HG02938 (cell line): ENCODE results near the gene GOT1.

Experiments used
- ATAC-seq: cut with Tn5 transposase; IDR thresholded peaks from one replicate; pipeline ENCODE4 v1.9.1; 2021; ENCODE audit warnings: mild to moderate bottlenecking, moderate library complexity; ENCODE audit not compliant: unreplicated experiment

GOT1 gene

GRCh38 chr10:99430451-99431189 lies at the start of gene GOT1:
TSS of gene GOT1 (minus strand) at chr10:99430624. CDS start at chr10:99430565, 59 bp downstream.
- peak; percentile 96 for ATAC-seq

- no peak for ATAC-seq
Measured at GRCh38 chr10:99470327-99470726, 39.9 kb upstream of the GOT1 start.

GRCh38 chr10:99467236-99467999 lies 37.0 kb upstream of the GOT1 start:
- ATAC-seq, result no peak

- no peak for ATAC-seq
Measured at GRCh38 chr10:99466632-99467223, 36.3 kb upstream of the GOT1 start.

- ATAC-seq, result no peak
Measured at GRCh38 chr10:99461230-99461629, 30.8 kb upstream of the GOT1 start.

- ATAC-seq, result no peak
Measured at GRCh38 chr10:99460070-99460469, 29.6 kb upstream of the GOT1 start.

GRCh38 chr10:99459217-99459616 lies 28.8 kb upstream of the GOT1 start:
- ATAC-seq, result no peak

GRCh38 chr10:99457813-99458212 lies 27.4 kb upstream of the GOT1 start:
- no peak for ATAC-seq

GRCh38 chr10:99456931-99457288 lies 26.5 kb upstream of the GOT1 start:
- ATAC-seq, result no peak

GRCh38 chr10:99456207-99456930 lies 25.9 kb upstream of the GOT1 start:
- ATAC-seq, result no peak

- ATAC-seq, result no peak
Measured at GRCh38 chr10:99451981-99452380, 21.6 kb upstream of the GOT1 start.

GRCh38 chr10:99451499-99451788 lies 21.0 kb upstream of the GOT1 start:
- no peak for ATAC-seq

- no peak for ATAC-seq
Measured at GRCh38 chr10:99450624-99451498, 20.4 kb upstream of the GOT1 start.

- no peak for ATAC-seq
Measured at GRCh38 chr10:99450156-99450555, 19.7 kb upstream of the GOT1 start.

- ATAC-seq, result no peak
Measured at GRCh38 chr10:99449023-99449422, 18.6 kb upstream of the GOT1 start.

- ATAC-seq, result no peak
Measured at GRCh38 chr10:99444383-99445045, 14.1 kb upstream of the GOT1 start.

GRCh38 chr10:99443500-99443899 lies 13.1 kb upstream of the GOT1 start:
- no peak for ATAC-seq

GRCh38 chr10:99442394-99442793 lies 12.0 kb upstream of the GOT1 start:
- ATAC-seq, result no peak

GRCh38 chr10:99438890-99439289 lies 8.5 kb upstream of the GOT1 start:
- ATAC-seq, result no peak

- peak; percentile 66 for ATAC-seq
Measured at GRCh38 chr10:99435986-99436638, 5.7 kb upstream of the GOT1 start.
